Stimulated activated naive CD4-positive, alpha-beta T cell treated with Interleukin-2 at 50 U/mL for 16 hours (primary cell): ENCODE data around the gene SYPL1.

Source experiments
- DNase-seq: peaks from one replicate; lab custom pipeline; 2025; lab: John Stamatoyannopoulos, UW

The SYPL1 gene

DNA sequence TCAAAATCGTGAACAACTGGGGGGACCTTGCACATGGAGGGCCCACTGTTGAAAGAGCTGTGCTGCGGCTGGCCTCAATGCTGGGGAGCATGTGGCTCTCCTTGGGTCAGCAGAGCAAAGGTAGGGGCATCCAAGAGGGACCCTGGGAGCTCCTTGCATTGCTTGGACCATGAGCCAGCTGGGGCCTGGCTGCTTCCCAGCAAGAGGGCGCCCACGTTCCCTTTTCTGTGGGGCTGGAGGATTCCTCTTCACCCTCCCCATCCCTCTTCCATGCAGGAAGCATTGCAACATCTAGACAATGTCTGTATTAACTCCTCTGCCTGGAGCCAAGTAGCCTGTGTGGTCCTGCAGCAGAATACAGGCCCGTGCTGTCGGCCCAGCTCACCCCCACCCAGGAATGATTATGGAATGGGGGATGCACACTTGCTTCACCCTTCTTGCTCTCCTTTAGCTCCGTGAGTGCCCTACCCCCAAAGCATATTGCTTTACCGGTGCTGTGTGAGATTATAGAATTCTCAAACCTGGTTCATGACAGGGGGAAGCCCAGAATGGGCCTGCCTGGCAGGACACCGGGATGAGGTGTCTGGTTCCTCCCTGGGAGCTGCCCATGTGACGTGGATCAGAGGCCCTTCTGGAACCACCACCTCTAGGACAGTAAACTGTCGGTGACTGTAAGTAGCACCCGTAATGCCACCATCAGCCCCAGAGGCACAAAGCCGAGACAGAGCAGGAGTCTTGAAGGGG is 61.9 kb downstream of the SYPL1 start:
- DNase-seq, result no peak

DNA sequence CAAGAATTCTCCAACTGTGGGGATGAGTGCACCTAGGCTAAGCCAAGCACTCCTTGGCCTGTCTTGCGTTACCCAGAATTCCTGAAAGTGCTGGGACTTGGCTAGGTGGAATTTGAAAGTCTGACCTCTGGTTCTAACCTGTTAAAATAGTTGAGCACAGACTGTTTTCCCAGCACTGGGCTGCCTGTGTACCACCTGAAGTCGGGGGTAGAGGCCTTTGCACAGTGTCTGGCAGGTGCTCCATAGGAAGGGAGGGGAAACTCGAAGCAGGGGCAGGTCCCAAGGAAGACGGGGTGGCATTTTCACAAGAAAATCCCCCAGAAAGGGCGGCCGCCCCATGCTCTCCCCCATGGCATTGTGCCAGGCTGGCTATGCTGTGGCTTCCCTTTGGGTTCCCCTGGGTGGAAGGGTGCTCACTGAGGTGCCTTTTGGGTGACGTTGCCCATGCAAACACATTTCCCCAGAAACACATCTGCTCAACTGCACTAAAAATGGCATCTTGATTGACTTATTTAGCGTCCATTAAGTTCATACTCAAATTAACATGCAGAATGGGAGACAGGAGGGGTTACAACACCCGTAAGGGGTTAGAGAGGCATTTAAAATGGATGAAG is 62.9 kb downstream of the SYPL1 start:
- DNase-seq, result no peak

DNA sequence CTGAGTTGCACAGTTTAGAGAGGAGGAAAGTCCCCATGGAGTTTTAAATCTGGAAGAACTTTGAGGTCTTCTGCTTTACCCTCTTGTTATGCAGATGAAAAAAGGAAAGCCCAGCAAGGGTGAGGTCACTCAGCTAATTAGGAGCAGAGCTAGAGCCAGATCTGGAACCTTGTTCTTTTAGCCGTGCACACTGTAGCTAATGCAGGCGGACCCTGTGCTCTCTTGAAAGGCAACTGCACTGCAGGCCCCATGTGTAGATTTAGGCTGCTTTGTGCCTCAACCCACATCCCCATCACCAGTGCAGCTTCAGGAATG is 63.4 kb downstream of the SYPL1 start:
- no peak for DNase-seq

DNA sequence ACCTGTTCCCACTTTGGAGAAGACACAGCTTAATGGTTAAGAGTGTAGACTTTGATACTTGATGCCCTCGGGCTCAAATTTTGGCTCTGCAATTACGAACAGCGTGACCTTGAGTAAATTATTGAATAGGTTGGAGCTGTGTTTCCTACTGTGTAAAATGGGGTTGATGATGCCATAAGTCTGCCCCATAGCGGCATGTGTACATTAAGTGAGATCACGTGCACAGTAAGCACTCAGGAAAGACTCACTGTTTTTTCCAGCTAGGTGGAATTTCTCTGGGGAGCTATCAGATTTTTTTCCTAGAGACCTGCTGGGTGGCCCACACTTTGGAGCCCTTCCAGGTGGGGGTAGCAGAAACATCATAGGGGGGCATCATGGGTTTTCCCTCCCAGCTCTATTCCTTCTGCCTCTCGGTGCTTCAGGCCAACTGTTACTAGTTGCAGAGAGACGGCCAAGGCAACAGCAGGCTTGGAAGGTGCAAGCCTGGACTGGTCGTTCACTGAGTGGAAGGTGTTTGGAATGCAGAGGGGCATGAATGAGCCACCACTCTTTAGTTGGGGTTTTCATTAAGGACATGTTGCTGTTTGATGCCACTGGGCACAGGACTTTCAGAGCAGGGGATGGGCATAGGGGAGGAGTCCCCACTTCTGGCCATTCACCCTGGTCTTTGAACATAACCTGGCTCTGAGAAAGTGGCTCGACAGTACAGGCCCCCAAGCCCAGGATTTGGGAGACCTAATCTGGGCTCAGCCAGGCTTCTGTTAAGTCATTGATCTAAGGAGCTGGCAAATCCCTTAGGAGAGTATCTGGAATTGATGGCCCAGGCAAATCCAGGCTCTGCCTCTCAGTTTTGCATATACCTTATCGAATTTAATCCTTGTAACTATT is 64.0 kb downstream of the SYPL1 start:
- DNase-seq, result no peak

DNA sequence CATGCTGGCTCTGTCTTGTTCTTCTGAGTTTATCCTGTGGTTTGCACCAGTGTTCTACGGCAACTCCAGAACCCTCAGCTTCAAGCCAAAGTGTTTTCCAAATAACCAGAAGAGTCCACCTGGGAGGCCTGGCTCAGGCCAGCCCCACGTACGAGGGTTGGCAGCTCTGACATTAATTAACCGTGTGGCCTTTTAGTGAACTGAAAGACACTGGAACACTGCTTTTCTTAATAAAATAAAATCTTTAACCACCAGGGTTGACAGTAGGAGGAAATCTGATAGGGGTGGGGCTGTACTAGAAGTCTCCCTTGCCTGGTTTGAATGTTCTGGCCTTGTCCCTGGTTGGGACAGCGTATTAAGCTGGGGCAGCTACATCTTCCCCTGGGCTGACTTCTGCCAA is 64.9 kb downstream of the SYPL1 start:
- no peak for DNase-seq

DNA sequence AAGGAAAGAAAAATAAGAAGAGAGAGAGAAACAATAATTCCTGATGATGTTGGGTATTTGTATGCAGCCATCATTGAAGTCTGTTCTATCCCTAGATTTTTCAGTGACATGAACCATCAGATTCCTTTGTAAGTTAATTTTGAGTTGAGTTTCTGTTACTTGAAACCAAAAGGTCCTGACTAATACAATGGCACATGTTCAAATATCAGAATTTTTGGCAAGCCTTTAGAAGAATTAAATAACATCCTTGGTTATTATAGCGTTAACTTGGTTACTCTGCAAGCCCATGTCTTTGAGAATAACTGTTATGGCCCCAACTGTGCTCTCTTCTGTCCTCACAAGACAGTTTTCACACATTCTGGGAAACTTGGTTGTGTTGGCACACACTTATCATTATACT is 66.5 kb downstream of the SYPL1 start:
- no peak for DNase-seq

DNA sequence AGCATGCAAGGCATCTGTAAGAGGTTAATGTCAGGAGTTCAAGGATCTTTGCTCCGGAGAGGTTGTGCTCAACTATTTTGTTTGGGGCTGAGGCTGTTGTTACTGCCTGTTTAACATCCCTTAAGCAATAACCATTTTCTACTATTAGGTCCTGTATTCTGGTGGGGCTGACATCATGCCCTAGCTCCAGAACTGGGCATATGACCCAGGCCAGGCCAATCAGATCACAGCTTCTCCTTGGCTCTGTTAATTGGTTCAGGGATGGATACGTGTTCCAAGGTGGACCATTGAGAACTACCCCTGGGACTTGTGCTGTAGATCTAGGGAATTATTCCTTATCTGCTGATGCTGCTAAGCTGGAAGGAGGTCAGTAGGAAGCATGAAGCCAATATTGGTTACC is 67.0 kb downstream of the SYPL1 start:
- DNase-seq, result no peak

DNA sequence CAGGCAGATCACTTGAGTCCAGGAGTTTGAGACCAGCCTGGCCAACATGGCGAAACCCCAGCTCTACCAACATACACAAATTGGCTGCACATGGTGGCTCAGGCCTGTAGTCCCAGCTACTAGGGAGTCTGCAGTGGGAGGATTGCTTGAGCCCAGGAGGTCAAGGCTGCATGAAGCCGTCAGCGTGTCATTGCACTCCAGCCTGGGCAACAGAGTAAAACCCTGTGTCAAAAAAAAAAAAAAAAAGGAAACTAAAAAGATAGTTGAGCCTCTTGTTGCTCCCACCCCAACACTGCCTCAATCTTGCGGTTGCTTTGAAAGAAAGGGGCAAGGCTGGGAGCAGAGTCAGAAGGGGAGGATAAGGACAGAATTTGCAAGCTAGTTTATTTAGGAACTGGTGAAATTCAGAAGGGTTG is 69.9 kb downstream of the SYPL1 start:
- DNase-seq, result no peak

DNA sequence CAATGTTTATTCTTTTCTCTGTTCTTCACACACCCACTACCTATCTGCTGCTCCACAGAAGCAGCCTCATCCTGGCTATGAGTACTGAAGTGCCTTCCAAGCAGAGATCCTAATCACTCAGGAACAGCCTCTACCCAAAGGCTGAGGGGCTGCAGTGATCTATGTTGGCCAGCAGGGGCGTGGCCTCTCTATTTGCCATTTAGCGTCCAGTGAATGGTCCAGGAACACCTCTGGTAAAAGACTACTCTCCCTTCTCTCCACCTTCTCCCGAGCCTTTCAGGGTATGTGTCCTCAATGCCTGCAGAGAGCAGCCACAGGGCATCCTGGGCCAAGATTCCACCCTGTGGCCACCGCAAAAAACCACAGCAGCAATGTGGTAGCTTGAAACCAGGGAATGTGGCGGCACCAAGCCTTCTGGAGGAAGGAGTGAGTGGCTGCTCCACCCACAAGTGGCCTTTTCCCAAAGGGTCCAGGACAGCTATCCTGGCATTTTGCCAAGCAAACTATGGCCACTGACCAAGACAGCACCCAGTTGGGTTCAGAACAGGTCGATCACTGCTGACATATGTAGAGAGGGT is 70.9 kb downstream of the SYPL1 start:
- DNase-seq, result no peak
